NCI-H2107 treated with DMSO at 0.1 percent for 48 hours (cell line): ENCODE measurements around the gene PRKD2.
"Not testable (repeated sequence)": the region's sequence is repeated elsewhere in the genome, so short reads cannot be mapped to it uniquely, and the experiment has no call there.

Source experiments
- DNase-seq: peaks from one replicate; lab custom pipeline; 2025; ENCODE audit not compliant: unreplicated experiment; lab: John Stamatoyannopoulos, UW

Gene PRKD2

GRCh38 chr19:46712768-46713338 lies 4.1 kb downstream of the PRKD2 start:
- not testable (repeated sequence) for DNase-seq

GRCh38 chr19:46710687-46711086 lies 6.2 kb downstream of the PRKD2 start:
- no peak for DNase-seq

GRCh38 chr19:46704379-46705076 lies 12.4 kb downstream of the PRKD2 start:
- DNase-seq, result no peak

- no peak for DNase-seq
These were observed 16.2 kb downstream of the PRKD2 start for GRCh38 chr19:46700704-46701103.

- no peak for DNase-seq
These were observed 18.3 kb downstream of the PRKD2 start for GRCh38 chr19:46698395-46699321.

GRCh38 chr19:46697204-46697960 lies 19.5 kb downstream of the PRKD2 start:
- no peak for DNase-seq

GRCh38 chr19:46696866-46697203 lies 20.1 kb downstream of the PRKD2 start:
- DNase-seq, result no peak

- DNase-seq, result no peak
These were observed 20.9 kb downstream of the PRKD2 start for GRCh38 chr19:46696052-46696451.

GRCh38 chr19:46693760-46694159 lies 23.2 kb downstream of the PRKD2 start:
- no peak for DNase-seq

GRCh38 chr19:46692918-46693722 lies 23.8 kb downstream of the PRKD2 start:
- no peak for DNase-seq

GRCh38 chr19:46691948-46692347 lies 25.0 kb downstream of the PRKD2 start:
- DNase-seq, result no peak

- DNase-seq, result no peak
These were observed 25.8 kb downstream of the PRKD2 start for GRCh38 chr19:46691104-46691503.

GRCh38 chr19:46689358-46689757 lies 27.6 kb downstream of the PRKD2 start:
- DNase-seq, result no peak

- no peak for DNase-seq
These were observed 29.3 kb downstream of the PRKD2 start for GRCh38 chr19:46687438-46688145.

GRCh38 chr19:46685189-46685588 lies 31.7 kb downstream of the PRKD2 start:
- DNase-seq, result no peak

- DNase-seq, result no peak
These were observed 38.7 kb downstream of the PRKD2 start for GRCh38 chr19:46678110-46678732.

- no peak for DNase-seq
These were observed 42.3 kb downstream of the PRKD2 start for GRCh38 chr19:46674416-46675178.

GRCh38 chr19:46670813-46671212 lies 46.1 kb downstream of the PRKD2 start:
- DNase-seq, result no peak

- no peak for DNase-seq
These were observed 48.3 kb downstream of the PRKD2 start for GRCh38 chr19:46668662-46669061.
